CD14-positive monocyte (primary cell): ENCODE results near the gene ARMC6. TPM values are rescaled to one million over a fixed set of nuclear protein-coding genes. Genes with fewer than 3 reads are reported as not detected.

Experiments used
- DNase-seq, 3 donors: peaks; one replicate each; pipeline ENCODE4 v3.0.0-alpha.2; 2011 to 2022
- H2AFZ ChIP-seq: 2 replicates; pipeline ENCODE4 v1.6.0; 2012; ENCODE audit warnings: mild to moderate bottlenecking, low read depth, low read length, inconsistent platforms; ENCODE audit not compliant: insufficient read depth, poor library complexity, severe bottlenecking
- H3K27ac ChIP-seq, 2 donors: 1 replicate in 1 of 2; 2 replicates in 1 of 2; pipeline ENCODE4 v1.5.1; 2012 to 2013; ENCODE audit warnings: low read length in 2 of 2, control low read depth in 1 of 2, inconsistent platforms in 1 of 2, low read depth in 1 of 2, mild to moderate bottlenecking in 1 of 2
- H3K27me3 ChIP-seq, 2 donors: one replicate each; pipeline versions ENCODE4 v1.6.0 to v1.6.1; 2011 to 2013; ENCODE audit warnings: low read length in 2 of 2; ENCODE audit not compliant: control insufficient read depth in 2 of 2, insufficient read depth in 2 of 2
- H3K36me3 ChIP-seq, 2 donors: replicated peaks in 1 of 2; 1 replicate in 1 of 2; 2 replicates in 1 of 2; pipeline versions ENCODE4 v1.5.1 to v1.6.1; 2012 to 2013; ENCODE audit warnings: low read length in 2 of 2, control low read depth in 1 of 2, inconsistent platforms in 1 of 2, mild to moderate bottlenecking in 1 of 2; ENCODE audit not compliant: insufficient read depth in 2 of 2, control insufficient read depth in 1 of 2
- H3K4me1 ChIP-seq, 2 donors: 1 replicate in 1 of 2; 2 replicates in 1 of 2; pipeline versions ENCODE4 v1.5.1 to v1.6.1; 2012 to 2013; ENCODE audit warnings: low read length in 2 of 2, control low read depth in 1 of 2, inconsistent platforms in 1 of 2, mild to moderate bottlenecking in 1 of 2, moderate library complexity in 1 of 2; ENCODE audit not compliant: insufficient read depth in 2 of 2, control insufficient read depth in 1 of 2
- H3K4me2 ChIP-seq: replicated peaks from 2 replicates; pipeline ENCODE3; 2012; ENCODE audit warnings: low read length, moderate library complexity, mild to moderate bottlenecking; ENCODE audit not compliant: poor library complexity, severe bottlenecking; ENCODE audit errors: extremely low read depth
- H3K4me3 ChIP-seq, 3 experiments: fragments of 200-600 bp in 1 of 3; sonication (generic) in 1 of 3; replicated peaks in 1 of 3; 1 replicate in 2 of 3; 2 replicates in 1 of 3; pipeline ENCODE4 v1.5.1; 2011 to 2013; ENCODE audit warnings: low read length in 3 of 3, mild to moderate bottlenecking in 3 of 3, control low read depth in 2 of 3, low read depth in 2 of 3, inconsistent platforms in 1 of 3, moderate library complexity in 1 of 3
- H3K79me2 ChIP-seq: 2 replicates; pipeline ENCODE4 v1.6.0; 2012; ENCODE audit warnings: mild to moderate bottlenecking, control low read depth, inconsistent platforms, low read length, moderate library complexity; ENCODE audit not compliant: insufficient read depth
- H3K9ac ChIP-seq: 2 replicates; pipeline ENCODE4 v1.6.0; 2017; ENCODE audit warnings: low read length, mild to moderate bottlenecking; ENCODE audit not compliant: insufficient read depth, poor library complexity, severe bottlenecking
- H3K9me3 ChIP-seq, 2 donors: replicated peaks in 1 of 2; 1 replicate in 1 of 2; 2 replicates in 1 of 2; pipeline versions ENCODE4 v1.5.1 to v1.6.1; 2012 to 2013; ENCODE audit warnings: low read length in 2 of 2, control low read depth in 1 of 2; ENCODE audit not compliant: control insufficient read depth in 1 of 2, insufficient read depth in 1 of 2
- H4K20me1 ChIP-seq: 2 replicates; pipeline ENCODE4 v1.6.0; 2012; ENCODE audit warnings: mild to moderate bottlenecking, low read length, control low read depth, moderate library complexity; ENCODE audit not compliant: insufficient read depth
- H3K27ac Mint-ChIP-seq, 7 donors: one replicate each; pipeline ENCODE4 v1.8.0; 2020; ENCODE audit warnings: mild to moderate bottlenecking in 7 of 7, mixed read lengths in 7 of 7, moderate library complexity in 6 of 7, inconsistent platforms in 2 of 7
- H3K27me3 Mint-ChIP-seq, 3 donors: one replicate each; pipeline ENCODE4 v1.8.0; 2021 to 2022; ENCODE audit warnings: low read depth in 3 of 3, mild to moderate bottlenecking in 3 of 3, mixed read lengths in 3 of 3, moderate library complexity in 3 of 3, inconsistent platforms in 1 of 3
- H3K36me3 Mint-ChIP-seq, 2 donors: one replicate each; pipeline ENCODE4 v1.8.0; 2020; ENCODE audit warnings: mixed read lengths in 2 of 2, inconsistent platforms in 1 of 2, mild to moderate bottlenecking in 1 of 2
- H3K4me1 Mint-ChIP-seq: one replicate; pipeline ENCODE4 v1.8.0; 2020; ENCODE audit warnings: mild to moderate bottlenecking, mixed read lengths
- H3K4me3 Mint-ChIP-seq, 2 donors: one replicate each; pipeline ENCODE4 v1.8.0; 2020; ENCODE audit warnings: mild to moderate bottlenecking in 2 of 2, mixed read lengths in 2 of 2, moderate library complexity in 1 of 2
- H3K9me3 Mint-ChIP-seq, 7 donors: one replicate each; pipeline ENCODE4 v1.8.0; 2020 to 2022; ENCODE audit warnings: mixed read lengths in 7 of 7, mild to moderate bottlenecking in 6 of 7, moderate library complexity in 6 of 7, inconsistent platforms in 2 of 7
- CTCF ChIP-seq: fragments of 200-600 bp; IDR thresholded peaks from one replicate; pipeline ENCODE4 v1.8.0; 2022; ENCODE audit warnings: antibody characterized with exemption, mild to moderate bottlenecking
- WGBS: methylation state at CpG from one replicate; pipeline ENCODE4 v1.1.5; 2013; ENCODE audit warnings: missing lambda C conversion rate; ENCODE audit not compliant: insufficient coverage; 5-methylcytosine and 5-hydroxymethylcytosine counted together
- intact Hi-C, 2 donors: fragments of 100-400 bp; cut with micrococcal nuclease; formaldehyde crosslinking; loops; one replicate each; pipeline versions ENCODE4 v1.15.0 to v1.15.1; 2023
- polyA plus RNA-seq, 3 donors: library from polyadenylated mRNA; depleted of rRNA in 1 of 3; unstranded in 2 of 3; stranded (reverse) in 1 of 3; fragments of 300-500 nt in 2 of 3; fragments of >200 nt in 1 of 3; fragmentation: Illumina TruSeq in 2 of 3; gene quantifications; 1 replicate in 2 of 3; 2 replicates in 1 of 3; pipeline ENCODE4 v1.2.3, GENCODE V29; 2012 to 2021

The ARMC6 gene
- polyA plus RNA-seq, 3 donors, result 22.3 to 29.6 (median 26.1) TPM

- H3K4me1 Mint-ChIP-seq, result peaks cover 45% of the 10 kb centered on the region
- H3K27ac ChIP-seq, result peak overlapping the region; percentile 19 to 73
- no peaks in the 10 kb centered on the region for H3K79me2 ChIP-seq
- H3K36me3 Mint-ChIP-seq, result peaks cover 2 to 3% of the 10 kb centered on the region in 2 donors
- TF ChIP-seq CTCF, result no peak
- peak overlapping the region in 2 of 3 experiments; percentile 30 to 59 for H3K4me3 ChIP-seq
- H3K27me3 ChIP-seq, result no peaks in the 10 kb centered on the region
- no peaks in the 10 kb centered on the region for H3K9me3 ChIP-seq
- H3K4me3 Mint-ChIP-seq, result peak overlapping the region; percentile 71 to 86
- peak overlapping the region; percentile 59 for H3K4me2 ChIP-seq
- intact Hi-C loops, result no loop called here
- peak overlapping the region; percentile 59 for H2AFZ ChIP-seq
- H4K20me1 ChIP-seq, result no peaks in the 10 kb centered on the region
- DNase-seq, result peak; percentile 8 to 32 (median 30)
- H3K4me1 ChIP-seq, result peaks cover 20 to 23% of the 10 kb centered on the region in 2 donors
- H3K9me3 Mint-ChIP-seq, result no peaks in the 10 kb centered on the region
- H3K27me3 Mint-ChIP-seq, result peaks cover 0 to 6% (median 0%) of the 10 kb centered on the region in 3 donors
- peak overlapping the region; percentile 59 to 90 (median 81) for H3K27ac Mint-ChIP-seq
- 92% methylated on average over 3 of the region's 7 CpGs for whole genome bisulfite sequencing
- no peaks in the 10 kb centered on the region for H3K36me3 ChIP-seq
- H3K9ac ChIP-seq, result peak overlapping the region; percentile 47
Observed at GRCh38 chr19:19077103-19077502, 43.7 kb downstream of the ARMC6 start.

GRCh38 chr19:19078801-19079200 is 45.4 kb downstream of the ARMC6 start:
- H3K9ac ChIP-seq, result no peak overlapping the region
- H3K4me2 ChIP-seq, result no peak overlapping the region
- intact Hi-C loops, result no loop called here
- Mint-ChIP-seq H3K9me3 (no peaks in the 10 kb centered on the region), H3K4me3 (no peak overlapping the region), H3K36me3 (peaks cover 0 to 1% of the 10 kb centered on the region in 2 donors), H3K27ac (no peak overlapping the region), H3K27me3 (peaks cover 0 to 3% (median 0%) of the 10 kb centered on the region in 3 donors), H3K4me1 (peaks cover 44% of the 10 kb centered on the region)
- no peak for TF ChIP-seq CTCF
- no peak overlapping the region for H3K27ac ChIP-seq
- no peaks in the 10 kb centered on the region for H4K20me1 ChIP-seq
- H3K4me1 ChIP-seq, result peaks cover 20 to 23% of the 10 kb centered on the region in 2 donors
- H3K36me3 ChIP-seq, result no peaks in the 10 kb centered on the region
- DNase-seq, result no peak
- no peaks in the 10 kb centered on the region for H3K27me3 ChIP-seq
- H3K9me3 ChIP-seq, result no peaks in the 10 kb centered on the region
- WGBS, result no CpG with 5 or more reads among the region's 6 CpGs
- H3K79me2 ChIP-seq, result no peaks in the 10 kb centered on the region
- H3K4me3 ChIP-seq, result no peak overlapping the region
- H2AFZ ChIP-seq, result no peak overlapping the region
